Measurements from ENCODE around the gene KANK3. TPM values are rescaled to one million over a fixed set of nuclear protein-coding genes. Genes with fewer than 3 reads are reported as not detected.
"Not testable (repeated sequence)": the region's sequence is repeated elsewhere in the genome, so short reads cannot be mapped to it uniquely, and the experiment has no call there.

Gene KANK3
- total RNA-seq, 1 donor from 2014 or later = 10.4 TPM

DNA sequence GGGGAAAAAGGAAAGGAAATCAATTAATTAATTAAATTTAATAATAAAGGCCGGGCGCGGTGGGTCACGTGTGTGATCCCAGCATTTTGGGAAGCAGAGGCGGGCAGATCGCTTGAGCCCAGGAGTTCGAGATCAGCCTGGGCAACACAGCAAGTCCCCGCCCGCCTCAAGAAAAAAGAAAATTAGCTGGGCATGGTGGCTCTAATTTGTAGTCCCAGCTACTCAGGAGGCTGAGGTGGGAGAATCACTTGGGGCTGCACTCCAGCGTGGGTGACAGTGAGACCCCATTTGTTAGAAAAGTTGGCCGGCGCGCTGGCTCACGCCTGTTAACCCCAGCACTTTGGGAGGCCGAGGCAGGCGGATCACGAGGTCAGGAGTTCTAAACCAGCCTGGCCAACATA, 34.2 kb downstream of the KANK3 start:
- Histone ChIP-seq H3K4me1 (ENCODE audit: control insufficient read depth in 3 of 3, insufficient read depth in 3 of 3, low read length in 3 of 3) (peaks cover 20 to 39% (median 29%) of the 10 kb centered on the region in 3 donors), H3K4me3 (ENCODE audit: low read length in 3 of 3) (peak overlapping the region; percentile 86 to 96 (median 92)), H3K27me3 (ENCODE audit: control insufficient read depth in 3 of 3, insufficient read depth in 3 of 3, low read length in 3 of 3) (no peaks in the 10 kb centered on the region), H3K27ac (ENCODE audit: low read depth, low read length) (no peak overlapping the region), H3K9me3 (ENCODE audit: control insufficient read depth in 3 of 3, low read length in 3 of 3) (no peaks in the 10 kb centered on the region), H3K36me3 (ENCODE audit: control insufficient read depth in 3 of 3, insufficient read depth in 3 of 3, low read length in 3 of 3) (peaks cover 21 to 36% (median 23%) of the 10 kb centered on the region in 3 donors), H3K9ac (ENCODE audit: low read depth in 1 of 3, low read length in 3 of 3) (peak overlapping the region in 2 of 3 donors; percentile 47 to 63)

DNA sequence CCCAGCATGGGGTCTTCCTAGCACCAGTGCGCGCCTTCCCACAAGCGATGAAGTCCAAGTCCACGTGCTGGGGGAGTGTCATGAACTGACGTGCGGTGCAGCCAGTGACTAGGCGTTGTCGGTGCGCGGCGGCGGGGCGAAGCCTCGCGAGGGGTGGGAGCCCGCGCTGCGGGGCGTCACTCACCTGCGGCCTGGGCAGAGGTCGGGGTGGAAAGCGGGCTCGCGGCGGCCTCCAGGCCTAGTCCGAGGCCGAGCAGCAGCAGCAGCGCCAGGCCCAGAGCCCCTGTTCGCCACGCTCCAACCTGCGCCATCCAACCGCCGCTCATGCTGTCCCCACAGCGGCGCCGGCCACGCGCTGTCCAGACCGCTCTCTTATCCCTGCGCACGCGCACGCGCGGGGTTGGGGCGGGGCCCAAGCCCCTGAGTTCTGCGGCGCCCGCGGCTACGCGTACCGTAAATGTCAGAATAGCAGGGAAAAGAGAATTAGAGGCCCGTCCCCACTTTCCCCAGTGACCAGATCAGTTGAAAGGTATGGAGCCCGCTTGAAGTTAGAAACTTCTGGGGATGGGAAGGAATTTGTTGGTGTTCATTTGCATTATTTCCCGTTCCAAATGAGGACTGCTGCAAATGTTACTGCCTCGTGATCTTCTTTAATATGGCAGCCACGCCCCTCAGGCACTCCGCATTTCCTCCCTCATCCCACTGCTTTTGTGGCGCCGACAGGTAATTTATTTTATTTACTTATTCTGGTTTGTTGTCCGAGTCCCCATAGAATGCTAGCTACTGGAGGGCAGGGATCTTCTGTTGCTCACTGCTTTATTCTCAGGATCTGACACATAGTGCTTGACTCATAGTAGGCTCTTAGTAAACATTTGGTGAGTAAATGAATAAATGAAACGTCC, 34.8 kb downstream of the KANK3 start, which contains the start of gene CD320:
Gene CD320 (minus strand): TSS at position 394 of the 902 bp plus-strand sequence. CDS start 68 bp downstream, at position 326.
- H3K27ac ChIP-seq (ENCODE audit: low read depth, low read length) = peak within 1 kb of the TSS; percentile 32

DNA sequence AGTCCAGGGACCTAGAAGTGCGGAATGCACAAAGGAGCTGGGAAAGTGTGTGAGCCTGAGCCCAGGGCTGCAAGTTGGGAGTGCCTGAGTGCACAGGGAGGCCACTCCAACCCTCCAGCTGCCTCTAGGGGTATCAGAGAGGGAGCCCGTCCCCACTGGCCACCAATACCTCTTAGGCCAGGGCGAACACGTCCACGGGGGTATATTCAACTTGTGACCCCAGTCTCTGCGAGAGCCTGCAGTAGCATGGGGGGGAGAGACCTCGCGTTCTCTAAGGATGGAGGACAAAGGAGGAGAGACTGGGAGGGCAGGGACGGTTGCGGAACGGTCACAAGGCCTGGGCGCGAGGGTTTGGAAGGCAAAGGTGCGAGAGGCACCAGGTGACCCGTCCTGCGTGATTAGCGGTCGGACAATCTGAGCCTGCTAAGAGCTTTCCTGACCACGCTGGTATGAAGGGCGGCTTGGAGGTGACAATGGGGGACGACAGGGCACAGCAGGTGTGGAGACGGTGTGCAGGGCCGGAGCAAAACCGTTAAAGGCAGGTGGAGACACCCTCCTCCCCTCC, 35.6 kb downstream of the KANK3 start:
- peak overlapping the region; percentile 32 for H3K27ac ChIP-seq (ENCODE audit: low read depth, low read length)
- H3K27me3 ChIP-seq (ENCODE audit: control insufficient read depth in 3 of 3, insufficient read depth in 3 of 3, low read length in 3 of 3) = no peaks in the 10 kb centered on the region
- H3K4me1 ChIP-seq (ENCODE audit: control insufficient read depth in 3 of 3, insufficient read depth in 3 of 3, low read length in 3 of 3) = peaks cover 23 to 39% (median 29%) of the 10 kb centered on the region in 3 donors
- H3K9me3 ChIP-seq (ENCODE audit: control insufficient read depth in 3 of 3, low read length in 3 of 3) = no peaks in the 10 kb centered on the region
- H3K36me3 ChIP-seq (ENCODE audit: control insufficient read depth in 3 of 3, insufficient read depth in 3 of 3, low read length in 3 of 3) = peaks cover 19 to 26% (median 25%) of the 10 kb centered on the region in 3 donors
- peak overlapping the region; percentile 48 to 86 (median 63) for H3K9ac ChIP-seq (ENCODE audit: low read depth in 1 of 3, low read length in 3 of 3)
- H3K4me3 ChIP-seq (ENCODE audit: low read length in 3 of 3) = peak overlapping the region; percentile 86 to 96 (median 92)

More for the DNA sequence above, 34.8 kb downstream of the KANK3 start, which contains the start of gene CD320:
- Histone ChIP-seq H3K9ac (ENCODE audit: low read depth in 1 of 3, low read length in 3 of 3) (peak within 1 kb of the TSS; percentile 48 to 86 (median 63)), H3K27me3 (ENCODE audit: control insufficient read depth in 3 of 3, insufficient read depth in 3 of 3, low read length in 3 of 3) (no peaks in the 10 kb centered on the region), H3K9me3 (ENCODE audit: control insufficient read depth in 3 of 3, low read length in 3 of 3) (no peaks in the 10 kb centered on the region), H3K4me1 (ENCODE audit: control insufficient read depth in 3 of 3, insufficient read depth in 3 of 3, low read length in 3 of 3) (peaks cover 20 to 39% (median 29%) of the 10 kb centered on the region in 3 donors), H3K4me3 (ENCODE audit: low read length in 3 of 3) (peak within 1 kb of the TSS; percentile 86 to 96 (median 92)), H3K36me3 (ENCODE audit: control insufficient read depth in 3 of 3, insufficient read depth in 3 of 3, low read length in 3 of 3) (peaks cover 20 to 32% (median 25%) of the 10 kb centered on the region in 3 donors)

DNA sequence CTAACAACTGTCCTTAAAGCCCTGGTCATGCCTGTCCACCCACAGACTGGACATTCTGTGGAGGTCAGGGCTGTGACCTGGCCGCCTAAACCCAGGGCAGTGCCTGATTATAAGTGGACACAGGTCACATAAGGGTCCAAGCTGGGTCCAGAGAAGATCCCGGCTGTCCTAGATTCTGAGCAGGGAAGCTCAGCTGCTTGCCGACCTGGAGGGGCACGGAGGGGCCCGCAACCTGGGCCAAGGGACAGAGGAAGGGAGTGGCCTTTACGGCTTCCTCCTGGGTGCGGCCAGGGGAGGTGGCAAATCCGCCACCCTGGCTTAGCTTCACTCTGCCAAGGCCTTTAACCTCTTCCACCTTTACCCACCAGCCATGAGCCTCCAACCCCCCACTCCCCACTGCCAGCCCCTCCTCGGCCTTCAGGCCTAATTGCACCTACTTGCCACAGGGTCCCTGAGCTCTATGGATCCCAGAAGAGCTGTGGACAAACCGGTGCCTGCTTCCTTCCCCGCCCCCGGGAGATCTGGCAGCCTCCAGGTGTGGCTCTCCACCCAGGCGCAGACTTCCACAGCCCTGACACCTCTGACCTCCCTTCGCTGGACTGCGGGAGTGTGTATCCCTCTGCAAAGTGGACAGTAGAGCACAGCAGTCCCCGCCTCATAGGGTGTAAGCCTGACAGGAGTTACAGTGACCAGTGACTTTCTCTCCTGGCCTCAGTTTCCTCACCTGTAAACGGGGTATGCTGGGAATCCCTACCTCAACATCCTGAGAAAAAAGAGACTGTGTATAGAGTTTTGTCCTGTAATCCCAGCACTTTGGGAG, 36.6 kb downstream of the KANK3 start:
- peaks cover 19 to 25% (median 20%) of the 10 kb centered on the region in 3 donors for H3K36me3 ChIP-seq (ENCODE audit: control insufficient read depth in 3 of 3, insufficient read depth in 3 of 3, low read length in 3 of 3)
- peak overlapping the region in 1 of 3 donors; percentile 35 for H3K4me3 ChIP-seq (ENCODE audit: low read length in 3 of 3)
- no peaks in the 10 kb centered on the region for H3K9me3 ChIP-seq (ENCODE audit: control insufficient read depth in 3 of 3, low read length in 3 of 3)
- peak overlapping the region in 1 of 3 donors; percentile 33 for H3K9ac ChIP-seq (ENCODE audit: low read depth in 1 of 3, low read length in 3 of 3)
- no peak overlapping the region for H3K27ac ChIP-seq (ENCODE audit: low read depth, low read length)
- peaks cover 20 to 30% (median 27%) of the 10 kb centered on the region in 3 donors for H3K4me1 ChIP-seq (ENCODE audit: control insufficient read depth in 3 of 3, insufficient read depth in 3 of 3, low read length in 3 of 3)
- H3K27me3 ChIP-seq (ENCODE audit: control insufficient read depth in 3 of 3, insufficient read depth in 3 of 3, low read length in 3 of 3) = no peaks in the 10 kb centered on the region

DNA sequence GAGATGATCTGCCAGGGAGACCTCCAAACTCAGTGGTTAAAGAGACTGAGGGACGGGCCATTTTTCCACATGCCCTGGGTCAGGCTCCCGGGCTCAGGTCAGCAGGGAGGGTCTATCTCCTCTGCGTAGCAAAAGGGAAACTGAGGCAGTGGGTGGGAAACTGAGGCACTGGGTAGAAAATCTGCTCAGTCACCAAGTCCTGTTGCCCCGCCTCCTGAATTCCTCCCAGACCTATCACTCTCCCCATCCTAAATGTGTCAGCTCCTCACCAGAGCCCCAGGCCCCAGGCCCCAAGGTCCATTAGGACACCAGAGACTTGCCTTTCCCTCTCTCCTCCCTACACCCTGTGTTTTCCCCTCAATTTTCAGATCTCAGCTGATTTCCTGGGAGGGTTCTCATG, 37.3 kb downstream of the KANK3 start:
- no peak overlapping the region for H3K4me3 ChIP-seq (ENCODE audit: low read length in 3 of 3)
- H3K9ac ChIP-seq (ENCODE audit: low read depth in 1 of 3, low read length in 3 of 3) = no peak overlapping the region
- H3K27ac ChIP-seq (ENCODE audit: low read depth, low read length) = no peak overlapping the region
- no peaks in the 10 kb centered on the region for H3K27me3 ChIP-seq (ENCODE audit: control insufficient read depth in 3 of 3, insufficient read depth in 3 of 3, low read length in 3 of 3)
- H3K36me3 ChIP-seq (ENCODE audit: control insufficient read depth in 3 of 3, insufficient read depth in 3 of 3, low read length in 3 of 3) = peaks cover 15 to 20% (median 16%) of the 10 kb centered on the region in 3 donors
- peaks cover 19 to 29% (median 27%) of the 10 kb centered on the region in 3 donors for H3K4me1 ChIP-seq (ENCODE audit: control insufficient read depth in 3 of 3, insufficient read depth in 3 of 3, low read length in 3 of 3)
- H3K9me3 ChIP-seq (ENCODE audit: control insufficient read depth in 3 of 3, low read length in 3 of 3) = no peaks in the 10 kb centered on the region

DNA sequence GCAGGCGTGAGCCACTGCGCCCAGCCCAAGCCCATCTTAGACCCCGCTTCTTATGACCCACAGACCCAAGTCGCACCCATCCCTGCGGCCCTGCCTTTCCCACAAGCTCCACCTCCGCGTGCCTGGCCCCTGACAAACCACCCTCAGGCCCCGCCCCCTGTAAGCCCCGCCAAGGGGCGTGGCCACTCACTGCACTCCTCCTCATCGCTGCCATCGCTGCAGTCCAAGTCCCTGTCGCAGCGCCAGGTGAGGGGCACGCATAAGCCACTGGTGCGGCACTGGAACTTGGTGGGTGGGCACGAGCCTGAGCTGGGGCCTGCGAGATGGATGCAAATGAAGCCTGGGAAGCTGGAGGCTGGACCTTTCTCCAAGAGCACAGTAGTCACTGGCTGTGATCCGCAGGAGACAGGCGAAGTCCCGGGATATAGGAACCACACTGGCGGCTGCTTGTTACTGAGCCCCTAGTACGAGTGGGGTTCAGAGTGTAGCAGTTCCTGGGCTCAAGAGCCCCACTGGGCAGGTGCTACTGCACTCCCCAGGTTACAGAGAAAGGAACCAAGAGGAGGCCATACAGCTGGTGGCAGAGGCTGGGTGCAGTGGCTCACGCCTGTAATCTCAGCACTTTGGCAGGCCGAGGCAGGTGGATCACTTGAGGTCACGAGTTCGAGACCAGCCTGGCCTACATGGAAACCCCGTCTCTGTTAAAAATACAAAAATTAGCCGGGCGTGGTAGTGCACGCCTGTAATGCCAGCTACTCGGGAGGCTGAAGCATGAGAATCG, 38.0 kb downstream of the KANK3 start:
- peaks cover 11 to 15% (median 14%) of the 10 kb centered on the region in 3 donors for H3K36me3 ChIP-seq (ENCODE audit: control insufficient read depth in 3 of 3, insufficient read depth in 3 of 3, low read length in 3 of 3)
- no peak overlapping the region for H3K9ac ChIP-seq (ENCODE audit: low read depth in 1 of 3, low read length in 3 of 3)
- peaks cover 19 to 29% (median 27%) of the 10 kb centered on the region in 3 donors for H3K4me1 ChIP-seq (ENCODE audit: control insufficient read depth in 3 of 3, insufficient read depth in 3 of 3, low read length in 3 of 3)
- H3K27me3 ChIP-seq (ENCODE audit: control insufficient read depth in 3 of 3, insufficient read depth in 3 of 3, low read length in 3 of 3) = no peaks in the 10 kb centered on the region
- no peak overlapping the region for H3K27ac ChIP-seq (ENCODE audit: low read depth, low read length)
- no peak overlapping the region for H3K4me3 ChIP-seq (ENCODE audit: low read length in 3 of 3)
- H3K9me3 ChIP-seq (ENCODE audit: control insufficient read depth in 3 of 3, low read length in 3 of 3) = no peaks in the 10 kb centered on the region

DNA sequence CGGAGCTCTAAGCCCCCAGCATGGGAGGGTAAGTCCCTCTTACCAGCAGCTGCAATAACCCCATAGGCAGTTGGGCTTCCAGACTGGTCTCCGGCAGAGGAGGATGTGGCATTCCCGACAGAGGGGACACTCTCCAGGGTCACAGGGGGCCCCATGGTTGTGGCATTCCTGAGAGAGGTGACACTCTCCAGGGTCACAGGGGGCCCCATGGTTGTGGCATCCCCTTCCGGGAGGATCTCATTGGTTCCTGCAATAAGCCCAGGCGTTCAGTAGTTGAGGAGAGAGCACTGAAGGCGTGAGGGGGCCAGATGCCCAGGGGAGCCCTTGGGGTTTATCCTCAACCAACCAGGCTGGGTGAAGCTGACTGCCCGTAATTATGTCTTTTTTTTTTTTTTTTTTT, 40.3 kb downstream of the KANK3 start:
- no peak overlapping the region for H3K27ac ChIP-seq (ENCODE audit: low read depth, low read length)
- no peaks in the 10 kb centered on the region for H3K27me3 ChIP-seq (ENCODE audit: control insufficient read depth in 3 of 3, insufficient read depth in 3 of 3, low read length in 3 of 3)
- H3K36me3 ChIP-seq (ENCODE audit: control insufficient read depth in 3 of 3, insufficient read depth in 3 of 3, low read length in 3 of 3) = peaks cover 4 to 8% (median 8%) of the 10 kb centered on the region in 3 donors
- no peaks in the 10 kb centered on the region for H3K9me3 ChIP-seq (ENCODE audit: control insufficient read depth in 3 of 3, low read length in 3 of 3)
- peaks cover 11 to 17% (median 11%) of the 10 kb centered on the region in 3 donors for H3K4me1 ChIP-seq (ENCODE audit: control insufficient read depth in 3 of 3, insufficient read depth in 3 of 3, low read length in 3 of 3)
- no peak overlapping the region for H3K4me3 ChIP-seq (ENCODE audit: low read length in 3 of 3)
- no peak overlapping the region for H3K9ac ChIP-seq (ENCODE audit: low read depth in 1 of 3, low read length in 3 of 3)

DNA sequence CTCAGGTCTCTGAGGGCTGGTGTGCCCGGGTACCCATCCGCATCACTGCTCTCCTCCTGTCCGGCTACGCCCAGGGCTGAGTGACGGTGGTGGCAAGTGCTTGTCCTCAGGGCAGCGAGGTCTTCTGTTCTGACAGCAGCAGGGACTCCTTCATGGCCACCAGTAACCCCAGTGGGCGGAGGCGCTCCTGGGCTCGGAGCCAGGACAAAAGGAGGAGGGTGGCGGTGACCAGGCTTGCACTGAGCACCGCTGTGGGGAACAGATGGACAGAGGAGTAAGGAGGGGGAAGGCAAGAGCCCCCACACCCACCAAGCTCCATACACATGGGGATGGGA, 40.7 kb downstream of the KANK3 start:
- Histone ChIP-seq H3K4me1 (ENCODE audit: control insufficient read depth in 3 of 3, insufficient read depth in 3 of 3, low read length in 3 of 3) (peaks cover 6 to 13% (median 7%) of the 10 kb centered on the region in 3 donors), H3K9ac (ENCODE audit: low read depth in 1 of 3, low read length in 3 of 3) (no peak overlapping the region), H3K9me3 (ENCODE audit: control insufficient read depth in 3 of 3, low read length in 3 of 3) (no peaks in the 10 kb centered on the region), H3K27me3 (ENCODE audit: control insufficient read depth in 3 of 3, insufficient read depth in 3 of 3, low read length in 3 of 3) (no peaks in the 10 kb centered on the region), H3K36me3 (ENCODE audit: control insufficient read depth in 3 of 3, insufficient read depth in 3 of 3, low read length in 3 of 3) (peaks cover 4 to 8% (median 8%) of the 10 kb centered on the region in 3 donors), H3K27ac (ENCODE audit: low read depth, low read length) (no peak overlapping the region), H3K4me3 (ENCODE audit: low read length in 3 of 3) (no peak overlapping the region)

DNA sequence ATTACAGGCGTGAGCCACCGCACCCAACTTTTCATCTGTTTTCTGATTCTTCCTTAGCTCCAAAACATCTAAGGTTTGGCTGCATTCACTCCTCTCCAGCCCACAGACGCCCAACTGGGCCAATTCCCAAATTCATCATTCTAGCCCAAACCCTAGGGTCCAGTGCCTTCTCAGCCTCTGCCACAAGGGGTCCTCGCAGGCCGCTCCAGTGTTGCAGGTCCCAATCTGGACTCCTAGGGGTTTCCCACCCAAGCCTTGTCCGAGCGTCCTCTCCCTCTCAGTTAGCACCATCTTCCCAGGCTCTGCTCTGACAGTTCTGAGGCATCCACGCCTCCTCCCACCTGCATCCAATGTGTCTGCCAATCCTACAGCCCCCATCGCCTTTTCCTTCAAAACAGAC, 51.7 kb downstream of the KANK3 start:
- not testable (repeated sequence) for H3K27me3 ChIP-seq (ENCODE audit: control insufficient read depth in 3 of 3, insufficient read depth in 3 of 3, low read length in 3 of 3); H3K4me1 ChIP-seq (ENCODE audit: control insufficient read depth in 3 of 3, insufficient read depth in 3 of 3, low read length in 3 of 3); H3K9me3 ChIP-seq (ENCODE audit: control insufficient read depth in 3 of 3, low read length in 3 of 3); H3K36me3 ChIP-seq (ENCODE audit: control insufficient read depth in 3 of 3, insufficient read depth in 3 of 3, low read length in 3 of 3); H3K9ac ChIP-seq (ENCODE audit: low read depth in 1 of 3, low read length in 3 of 3); H3K4me3 ChIP-seq (ENCODE audit: low read length in 3 of 3); H3K27ac ChIP-seq (ENCODE audit: low read depth, low read length)
